Activated CD4-positive, alpha-beta T cell treated with anti-CD3 and anti-CD28 coated beads, Interleukin-2, Interleukin-6, amounts not matched to agents 100 ng/mL and 50 ng/mL, durations not matched to agents 16 hours and 8 hours (primary cell): ENCODE results near the gene TXNL4A.
A peak's percentile ranks its signal among the peaks of the same experiment; 100 is the strongest.

Experiments used
- DNase-seq: peaks from one replicate; pipeline ENCODE4 v3.0.0-alpha.2; 2020

TXNL4A gene

DNA sequence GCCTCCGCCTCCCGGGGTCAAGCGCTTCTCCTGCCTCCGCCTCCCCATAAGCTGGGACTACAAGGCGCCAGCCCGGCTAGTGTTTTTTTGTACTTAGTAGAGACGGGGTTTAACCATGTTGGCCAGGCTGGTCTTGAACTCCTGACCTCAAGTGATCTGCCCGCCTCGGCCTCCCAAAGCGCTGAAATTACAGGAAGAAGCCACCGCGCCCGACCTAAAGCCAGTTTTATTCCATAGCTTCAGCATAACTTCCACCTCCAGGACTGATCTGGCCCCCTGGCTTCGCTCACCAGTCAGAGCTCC lies 783 bp upstream of the TXNL4A start:
- no peak for DNase-seq

DNA sequence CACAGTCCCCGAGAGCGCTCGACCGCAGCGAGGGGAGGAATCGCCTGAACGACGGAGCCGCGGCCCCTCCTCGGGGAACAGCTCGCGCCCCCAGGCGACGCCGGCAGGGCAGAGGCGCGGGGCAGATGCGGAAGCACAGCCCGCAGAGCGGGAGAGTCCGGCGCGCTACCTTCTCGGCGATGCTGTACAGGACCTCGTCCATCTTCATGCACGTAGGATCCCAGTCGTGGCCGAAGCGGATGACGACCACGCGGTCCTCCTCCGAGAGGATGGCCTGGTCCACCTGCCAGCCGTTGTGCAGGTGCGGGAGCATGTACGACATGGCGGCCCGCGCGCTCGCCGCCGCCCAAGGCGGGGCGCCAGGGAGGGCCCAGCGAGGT lies 302 bp downstream of the TXNL4A start:
- peak; percentile 64 for DNase-seq

DNA sequence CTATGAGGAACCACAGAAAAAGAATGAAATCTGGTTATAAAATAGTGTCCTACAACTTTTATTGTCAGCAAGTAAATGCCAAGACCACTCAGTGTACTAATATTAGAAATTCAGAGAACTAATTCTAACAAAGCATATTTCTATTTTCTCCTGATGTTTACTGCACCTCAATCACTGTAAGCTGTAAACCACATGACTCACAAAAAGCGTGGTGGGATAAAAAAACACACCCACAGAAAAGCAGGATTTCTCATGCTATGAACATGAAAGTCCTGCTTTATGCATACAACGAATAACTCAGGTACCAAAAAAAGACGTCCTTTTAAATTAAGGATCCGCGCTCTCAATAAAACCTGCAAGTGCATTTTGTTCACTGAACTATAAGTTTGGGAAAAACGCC lies 797 bp downstream of the TXNL4A start:
- DNase-seq = no peak

- DNase-seq = no peak
Observed at GRCh38 chr18:79986726-79987125, 1.6 kb downstream of the TXNL4A start.

DNA sequence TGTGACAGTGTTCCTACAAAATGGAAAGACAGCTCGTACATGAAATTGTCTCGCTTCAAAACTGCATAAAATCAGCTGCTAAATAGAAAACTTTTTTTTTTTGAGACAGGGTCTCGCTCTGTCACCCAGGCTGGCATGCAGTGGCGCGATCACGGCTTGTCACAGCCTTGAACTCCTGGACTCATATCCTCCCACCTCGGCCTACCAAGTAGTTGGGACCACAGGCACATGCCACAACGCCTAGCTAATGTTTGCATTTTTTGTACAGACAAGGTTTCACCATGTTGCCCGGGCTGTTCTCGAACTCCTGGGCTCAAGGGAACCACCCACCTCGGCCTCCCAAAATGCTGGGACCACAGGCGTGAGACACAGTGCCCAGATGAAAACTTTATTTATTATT lies 3.2 kb downstream of the TXNL4A start:
- no peak for DNase-seq

DNA sequence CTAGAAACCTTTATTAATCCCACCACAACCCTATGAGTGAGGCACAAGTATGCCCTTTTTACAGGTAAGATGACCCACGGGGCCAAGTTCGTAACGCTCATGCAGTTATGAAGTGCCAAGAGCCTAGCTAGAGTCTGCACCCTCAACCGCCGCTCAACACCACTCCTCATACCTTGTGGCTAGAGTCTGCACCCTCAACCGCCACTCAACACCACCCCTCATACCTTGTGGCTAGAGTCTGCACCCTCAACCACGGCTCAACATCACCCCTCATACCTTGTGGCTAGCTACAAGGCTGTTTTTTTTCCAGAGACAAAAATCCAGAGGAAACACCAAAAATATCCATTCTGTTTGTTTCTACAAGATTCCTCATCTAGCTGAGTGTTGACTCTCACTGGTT lies 4.6 kb downstream of the TXNL4A start:
- DNase-seq = no peak

DNA sequence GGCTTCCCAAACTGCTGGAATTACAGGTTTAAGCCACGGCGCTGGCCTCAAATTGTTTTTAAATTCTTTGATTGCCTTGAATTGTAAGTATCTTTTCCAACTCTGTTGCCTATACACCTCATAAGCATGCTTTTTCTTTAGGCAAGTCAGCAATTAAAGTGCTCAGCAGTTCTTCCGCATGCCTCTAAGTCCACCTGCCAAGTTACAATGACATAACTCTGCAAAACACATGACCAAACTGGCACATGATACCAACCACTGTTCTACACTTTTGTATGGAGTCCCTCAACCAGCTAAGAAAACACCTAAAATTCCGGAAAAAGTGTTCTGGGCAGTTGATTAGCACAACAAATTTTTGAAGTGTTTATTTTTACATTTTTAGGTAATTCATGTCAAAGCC lies 5.1 kb downstream of the TXNL4A start:
- no peak for DNase-seq

GRCh38 chr18:79982736-79983135 lies 5.6 kb downstream of the TXNL4A start:
- peak; percentile 63 for DNase-seq

- no peak for DNase-seq
Observed at GRCh38 chr18:79980585-79980984, 7.8 kb downstream of the TXNL4A start.

DNA sequence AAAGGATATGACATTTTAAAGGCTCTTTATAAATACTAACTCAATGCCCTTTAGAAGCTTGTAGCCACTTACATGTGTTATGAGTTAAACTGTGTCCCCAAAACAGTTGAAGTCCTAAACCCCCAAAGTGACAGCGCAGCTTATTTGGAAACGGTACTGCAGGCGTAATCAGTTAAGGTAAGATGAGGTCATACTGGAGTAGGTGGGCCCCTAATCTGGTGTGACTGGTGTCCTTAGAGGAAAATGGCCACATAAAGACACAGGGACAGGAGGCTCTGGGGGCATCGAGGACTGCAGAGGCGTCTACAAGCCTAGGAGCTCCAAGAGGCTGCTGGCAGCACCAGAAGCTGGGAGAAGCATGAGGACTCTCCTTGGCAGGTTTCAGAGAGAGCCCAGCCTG lies 8.5 kb downstream of the TXNL4A start:
- DNase-seq = no peak

GRCh38 chr18:79975985-79976680 lies 12.2 kb downstream of the TXNL4A start:
- DNase-seq = no peak

GRCh38 chr18:79975043-79975442 lies 13.3 kb downstream of the TXNL4A start:
- no peak for DNase-seq

GRCh38 chr18:79974025-79974654 lies 14.2 kb downstream of the TXNL4A start:
- no peak for DNase-seq

- no peak for DNase-seq
Observed at GRCh38 chr18:79973517-79973916, 14.8 kb downstream of the TXNL4A start.

DNA sequence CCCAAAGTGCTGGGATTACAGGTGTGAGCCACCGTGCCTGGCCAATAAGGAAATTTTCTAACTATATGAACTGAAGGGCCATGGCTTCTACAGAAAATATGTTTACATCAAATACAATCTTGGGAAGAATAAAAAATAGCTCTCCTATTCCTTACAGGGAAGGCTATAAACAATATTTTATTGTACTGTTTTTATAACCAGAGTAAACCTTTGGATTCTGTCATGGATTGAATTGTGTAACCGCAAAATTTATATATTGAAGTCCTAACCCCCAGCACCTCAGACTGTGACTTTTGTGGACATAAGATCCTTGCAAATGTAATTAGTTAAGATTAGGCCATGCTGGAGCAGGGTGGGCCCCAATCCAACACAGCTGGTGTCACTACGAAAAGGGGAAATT lies 15.6 kb downstream of the TXNL4A start:
- DNase-seq = no peak

DNA sequence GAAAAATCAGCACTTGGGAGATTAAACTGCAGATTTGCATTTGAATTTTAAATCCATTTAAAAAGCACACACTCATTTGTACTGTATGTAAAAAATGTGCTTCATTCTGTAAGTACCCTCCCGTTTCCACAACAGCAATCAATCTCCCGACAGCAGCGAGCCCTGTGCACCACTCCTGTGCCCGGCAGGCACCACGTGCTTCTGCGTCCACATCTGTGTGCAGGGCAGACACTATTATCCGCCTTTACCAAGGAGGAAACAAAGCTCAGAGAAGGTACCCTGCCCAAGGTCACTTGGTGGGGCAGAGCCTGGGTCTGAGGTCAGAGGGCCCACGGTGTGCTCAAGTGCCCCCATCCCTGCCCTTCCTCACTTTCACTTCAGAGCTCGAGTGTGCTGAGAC lies 16.4 kb downstream of the TXNL4A start:
- no peak for DNase-seq

DNA sequence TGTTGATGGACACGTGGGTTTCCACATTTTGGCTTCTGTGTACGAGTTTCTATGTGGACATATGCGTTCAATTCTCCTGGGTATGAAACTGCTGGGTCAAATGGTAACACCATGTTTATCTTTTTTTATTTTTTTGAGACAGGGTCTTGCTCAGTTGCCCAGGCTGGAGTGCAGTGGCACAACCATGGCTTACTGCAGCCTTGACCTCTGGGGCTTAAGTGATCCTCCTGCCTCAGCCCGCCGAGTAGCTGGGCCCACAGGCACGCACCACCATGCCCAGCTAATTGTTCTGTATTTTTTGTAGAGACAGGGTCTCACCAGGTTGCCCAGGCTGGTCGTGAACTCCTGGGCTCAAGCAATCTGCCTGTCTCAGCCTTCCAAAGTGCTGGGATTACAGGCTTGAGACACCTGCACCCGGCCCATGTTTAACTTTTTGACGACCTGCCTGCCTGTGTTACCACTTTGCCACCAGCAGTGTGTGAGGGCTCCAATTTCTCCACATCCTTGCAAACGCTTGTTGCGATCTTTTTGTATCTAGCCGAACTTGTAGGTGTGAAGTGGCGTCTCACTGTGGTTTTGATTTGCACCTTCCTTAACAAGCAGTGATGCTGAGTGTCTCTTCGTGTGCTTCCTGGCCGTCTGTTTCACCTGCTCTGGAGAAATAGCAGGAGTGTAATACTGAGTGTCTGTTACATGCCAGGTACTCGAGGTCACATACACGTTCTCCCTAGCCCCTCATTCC lies 17.0 kb downstream of the TXNL4A start:
- no peak for DNase-seq

DNA sequence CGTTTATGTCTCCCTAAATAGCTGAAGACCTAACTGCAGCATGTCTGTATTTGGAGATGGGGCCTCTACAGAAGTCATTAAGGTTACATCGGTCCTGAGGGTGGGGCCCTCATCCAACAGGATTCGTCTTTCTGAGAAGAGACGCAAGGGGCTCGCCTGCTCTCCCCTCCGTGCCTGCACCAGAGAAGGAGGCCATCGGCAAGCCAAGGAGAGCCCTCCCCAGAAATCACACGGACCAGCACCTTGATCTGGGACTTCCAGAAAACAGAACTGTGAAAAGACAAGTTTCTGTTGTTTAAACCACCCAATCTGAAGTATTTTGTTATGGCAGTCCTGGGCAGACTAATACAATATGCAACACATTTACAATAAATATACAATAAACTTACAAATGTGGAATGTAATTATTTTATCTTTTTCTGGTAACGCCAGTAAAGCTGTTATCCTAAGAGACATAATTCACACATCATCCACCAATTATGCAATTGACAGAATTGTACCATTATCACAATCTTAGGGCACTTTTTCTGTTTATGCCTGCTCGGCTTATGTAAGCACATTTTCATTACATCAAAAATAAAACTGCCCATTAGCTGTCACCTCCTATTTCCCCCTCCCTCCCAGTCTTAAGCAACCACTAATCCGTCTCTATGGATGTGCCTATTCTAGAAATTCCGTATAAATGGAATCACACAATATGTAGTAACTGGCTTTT lies 17.8 kb downstream of the TXNL4A start:
- no peak for DNase-seq

- DNase-seq = peak; percentile 32
Observed at GRCh38 chr18:79965119-79965902, 23.1 kb downstream of the TXNL4A start.

DNA sequence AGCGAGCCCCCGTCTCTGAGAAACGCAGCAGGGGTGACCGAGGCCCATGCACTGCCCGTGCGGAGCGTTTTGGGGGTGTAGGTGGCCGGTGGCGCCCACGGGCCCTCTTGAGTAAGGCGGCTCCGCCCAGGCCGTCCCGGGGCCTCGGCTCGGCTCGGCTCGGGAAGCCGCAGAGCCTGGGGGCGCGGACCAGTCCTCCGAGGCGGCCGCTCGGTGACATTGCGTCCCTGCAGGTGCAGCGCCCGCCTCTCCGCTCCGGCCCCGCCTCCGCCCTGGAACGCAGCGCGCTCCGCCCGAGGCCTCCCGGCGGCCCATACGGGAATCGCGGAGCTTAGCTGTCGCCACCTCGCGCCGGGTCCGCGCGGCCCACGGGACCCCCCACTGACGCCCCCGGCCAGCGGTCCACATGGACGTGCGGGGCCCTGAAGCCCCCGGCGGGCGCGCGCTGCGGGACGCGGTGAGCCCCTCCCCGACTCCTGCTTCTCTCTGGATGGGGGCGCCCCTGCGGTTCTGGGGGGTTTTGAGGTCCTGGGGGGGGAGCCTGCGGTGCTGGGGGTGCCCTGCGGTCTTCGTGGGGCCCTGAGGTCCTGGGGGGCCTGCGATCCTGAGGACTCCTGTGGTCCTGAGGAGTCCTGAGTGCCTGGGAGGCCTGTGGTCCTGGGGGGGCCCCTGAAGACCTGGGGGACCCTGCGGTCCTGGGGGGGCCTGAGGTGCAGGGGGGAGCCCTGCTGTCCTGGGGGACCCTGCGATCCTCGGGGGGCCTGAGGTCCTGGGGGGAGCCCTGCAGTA lies 23.8 kb downstream of the TXNL4A start, which contains the start of gene HSBP1L1:
Gene HSBP1L1, plus strand, starts transcription at position 314 of the 789 bp plus-strand sequence. Its CDS starts 93 bp downstream, at position 407.
- DNase-seq = peak; percentile 54

GRCh38 chr18:79963658-79964329 lies 24.6 kb downstream of the TXNL4A start:
- no peak for DNase-seq
